DOHH2 (cell line): ENCODE measurements around the gene MARCO.

Experiments used
- EZH2phosphoT487 ChIP-seq: fragments of 200-600 bp; sonication (generic); IDR thresholded peaks from 2 replicates; pipeline ENCODE4 v1.6.1; 2017; ENCODE audit warnings: borderline replicate concordance, mild to moderate bottlenecking, antibody characterized with exemption, low read length, moderate library complexity, mixed read lengths
- TF ChIP-seq, protein P1 (sequence below): fragments of 200-600 bp; sonication (generic); IDR thresholded peaks from one replicate; pipeline ENCODE4 v1.5.1; 2014; ENCODE audit warnings: antibody characterized with exemption, mild to moderate bottlenecking, low read depth, low read length; ENCODE audit not compliant: poor library complexity, severe bottlenecking

GRCh38 chr2:119004602-119005001 is 62.6 kb downstream of the MARCO start:
- TF ChIP-seq, protein P1, sequence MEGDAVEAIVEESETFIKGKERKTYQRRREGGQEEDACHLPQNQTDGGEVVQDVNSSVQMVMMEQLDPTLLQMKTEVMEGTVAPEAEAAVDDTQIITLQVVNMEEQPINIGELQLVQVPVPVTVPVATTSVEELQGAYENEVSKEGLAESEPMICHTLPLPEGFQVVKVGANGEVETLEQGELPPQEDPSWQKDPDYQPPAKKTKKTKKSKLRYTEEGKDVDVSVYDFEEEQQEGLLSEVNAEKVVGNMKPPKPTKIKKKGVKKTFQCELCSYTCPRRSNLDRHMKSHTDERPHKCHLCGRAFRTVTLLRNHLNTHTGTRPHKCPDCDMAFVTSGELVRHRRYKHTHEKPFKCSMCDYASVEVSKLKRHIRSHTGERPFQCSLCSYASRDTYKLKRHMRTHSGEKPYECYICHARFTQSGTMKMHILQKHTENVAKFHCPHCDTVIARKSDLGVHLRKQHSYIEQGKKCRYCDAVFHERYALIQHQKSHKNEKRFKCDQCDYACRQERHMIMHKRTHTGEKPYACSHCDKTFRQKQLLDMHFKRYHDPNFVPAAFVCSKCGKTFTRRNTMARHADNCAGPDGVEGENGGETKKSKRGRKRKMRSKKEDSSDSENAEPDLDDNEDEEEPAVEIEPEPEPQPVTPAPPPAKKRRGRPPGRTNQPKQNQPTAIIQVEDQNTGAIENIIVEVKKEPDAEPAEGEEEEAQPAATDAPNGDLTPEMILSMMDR, result no peak
- TF ChIP-seq EZH2phosphoT487, result no peak
